Astrocyte (in vitro differentiated cells and primary cell): ENCODE data around the gene KRT28. TPM values are rescaled to one million over a fixed set of nuclear protein-coding genes. Genes with fewer than 3 reads are reported as not detected.

Experiments
- DNase-seq: peaks from one replicate; pipeline ENCODE4 v3.0.0-alpha.2; 2010; ENCODE audit warnings: low read depth
- FAIRE-seq: peaks from 2 replicates; lab custom pipeline; 2011; peaks lifted over from hg19 to GRCh38; lab: Jason Lieb, UNC
- H2AFZ ChIP-seq: 2 replicates; pipeline ENCODE4 v1.6.0; 2012; ENCODE audit warnings: low read depth, low read length, inconsistent platforms
- H3K27ac ChIP-seq: 2 replicates; pipeline ENCODE4 v1.5.1; 2011; ENCODE audit warnings: low read depth, low read length, inconsistent platforms
- H3K27me3 ChIP-seq: 2 replicates; pipeline ENCODE4 v1.6.0; 2011; ENCODE audit warnings: low read length, inconsistent platforms; ENCODE audit not compliant: insufficient read depth
- H3K36me3 ChIP-seq: 2 replicates; pipeline ENCODE4 v1.5.1; 2011; ENCODE audit warnings: low read length, inconsistent platforms; ENCODE audit not compliant: insufficient read depth
- H3K4me1 ChIP-seq: 2 replicates; pipeline ENCODE4 v1.5.1; 2011; ENCODE audit warnings: low read length, inconsistent platforms; ENCODE audit not compliant: insufficient read depth
- H3K4me2 ChIP-seq: 2 replicates; pipeline ENCODE4 v1.6.0; 2012; ENCODE audit warnings: low read length, inconsistent platforms
- H3K4me3 ChIP-seq: 2 replicates; pipeline ENCODE4 v1.5.1; 2011; ENCODE audit warnings: low read depth, mild to moderate bottlenecking, low read length, inconsistent platforms; ENCODE audit not compliant: insufficient read depth
- H3K79me2 ChIP-seq: 2 replicates; pipeline ENCODE4 v1.6.0; 2012; ENCODE audit warnings: mild to moderate bottlenecking, low read length, inconsistent platforms; ENCODE audit not compliant: insufficient read depth
- H3K9ac ChIP-seq: 2 replicates; pipeline ENCODE4 v1.6.0; 2012; ENCODE audit warnings: mild to moderate bottlenecking, low read length, inconsistent platforms
- H3K9me3 ChIP-seq: 2 replicates; pipeline ENCODE4 v1.5.1; 2012; ENCODE audit warnings: low read depth, mild to moderate bottlenecking, low read length, inconsistent platforms; ENCODE audit not compliant: insufficient read depth
- H4K20me1 ChIP-seq: 2 replicates; pipeline ENCODE4 v1.6.0; 2012; ENCODE audit warnings: low read length, inconsistent platforms; ENCODE audit not compliant: insufficient read depth
- H3K27ac Mint-ChIP-seq: one replicate; pipeline ENCODE4 v1.8.0; 2021; ENCODE audit warnings: mild to moderate bottlenecking, mixed read lengths; ENCODE audit not compliant: unreplicated experiment
- H3K27me3 Mint-ChIP-seq: one replicate; pipeline ENCODE4 v1.8.0; 2021; ENCODE audit warnings: low read depth, mixed read lengths; ENCODE audit not compliant: unreplicated experiment
- H3K36me3 Mint-ChIP-seq: one replicate; pipeline ENCODE4 v1.8.0; 2021; ENCODE audit warnings: low read depth, mixed read lengths; ENCODE audit not compliant: unreplicated experiment
- H3K4me1 Mint-ChIP-seq: one replicate; pipeline ENCODE4 v1.8.0; 2021; ENCODE audit warnings: low read depth, mixed read lengths; ENCODE audit not compliant: unreplicated experiment
- H3K4me3 Mint-ChIP-seq: one replicate; pipeline ENCODE4 v1.8.0; 2021; ENCODE audit warnings: mild to moderate bottlenecking, moderate library complexity, mixed read lengths; ENCODE audit not compliant: unreplicated experiment
- H3K9me3 Mint-ChIP-seq: one replicate; pipeline ENCODE4 v1.8.0; 2021; ENCODE audit warnings: mild to moderate bottlenecking, mixed read lengths; ENCODE audit not compliant: unreplicated experiment
- EZH2 ChIP-seq: IDR thresholded peaks from 2 replicates; pipeline ENCODE4 v1.6.1; 2012; ENCODE audit warnings: mild to moderate bottlenecking, low read length, inconsistent platforms; ENCODE audit not compliant: insufficient read depth
- total RNA-seq: library from RNA; stranded (reverse); gene quantifications from 2 replicates; pipeline ENCODE4 v1.2.1, GENCODE V29; 2021
- TF ChIP-seq, protein P1 (sequence below): IDR thresholded peaks from 2 replicates; pipeline ENCODE4 v1.5.1; 2011; ENCODE audit warnings: low read depth, mild to moderate bottlenecking, inconsistent platforms, low read length, moderate library complexity; ENCODE audit not compliant: insufficient read depth

The KRT28 gene
- total RNA-seq, 1 donor from 2014 or later = not detected

DNA sequence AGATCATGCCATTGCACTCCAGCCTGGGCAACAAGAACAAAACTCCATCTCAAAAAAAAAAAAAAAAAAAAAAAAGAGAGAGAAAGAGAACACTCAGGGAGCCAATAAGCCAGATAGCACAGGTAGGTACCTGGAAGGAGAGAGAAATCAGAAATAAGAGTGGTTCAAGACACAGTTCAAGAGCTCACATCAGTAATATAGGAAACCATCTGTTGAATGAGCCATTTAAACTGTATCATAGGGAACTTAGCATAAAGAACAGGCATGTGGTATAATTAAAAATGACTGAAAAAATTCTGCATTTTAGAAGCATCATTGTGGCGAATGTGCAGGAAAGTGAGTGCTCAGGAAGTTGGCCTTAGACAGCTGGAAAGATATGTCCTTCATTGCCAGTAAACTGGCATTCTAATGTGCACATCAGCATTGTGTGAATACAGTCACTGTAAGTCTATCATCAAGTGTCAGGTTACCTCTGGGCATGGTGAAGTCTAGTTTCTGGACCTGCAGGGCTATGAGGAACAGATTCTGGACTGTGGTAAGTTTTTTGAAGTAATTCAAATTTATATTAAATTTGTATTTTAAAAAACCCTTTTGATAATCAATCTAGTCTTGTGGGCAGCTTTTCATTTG lies 46.9 kb upstream of the KRT28 start:
- no peak overlapping the region for H3K4me3 Mint-ChIP-seq
- Histone ChIP-seq H3K4me3 (no peak overlapping the region), H3K27ac (no peak overlapping the region), H3K9ac (no peak overlapping the region), H3K4me1 (no peaks in the 10 kb centered on the region), H3K4me2 (no peak overlapping the region), H3K36me3 (no peaks in the 10 kb centered on the region), H3K79me2 (no peaks in the 10 kb centered on the region), H3K9me3 (no peaks in the 10 kb centered on the region), H4K20me1 (no peaks in the 10 kb centered on the region), H2AFZ (no peak overlapping the region), H3K27me3 (peaks cover 2% of the 10 kb centered on the region)
- no peaks in the 10 kb centered on the region for H3K36me3 Mint-ChIP-seq
- FAIRE-seq (no peak), DNase-seq (no peak)
- TF ChIP-seq, protein P1, sequence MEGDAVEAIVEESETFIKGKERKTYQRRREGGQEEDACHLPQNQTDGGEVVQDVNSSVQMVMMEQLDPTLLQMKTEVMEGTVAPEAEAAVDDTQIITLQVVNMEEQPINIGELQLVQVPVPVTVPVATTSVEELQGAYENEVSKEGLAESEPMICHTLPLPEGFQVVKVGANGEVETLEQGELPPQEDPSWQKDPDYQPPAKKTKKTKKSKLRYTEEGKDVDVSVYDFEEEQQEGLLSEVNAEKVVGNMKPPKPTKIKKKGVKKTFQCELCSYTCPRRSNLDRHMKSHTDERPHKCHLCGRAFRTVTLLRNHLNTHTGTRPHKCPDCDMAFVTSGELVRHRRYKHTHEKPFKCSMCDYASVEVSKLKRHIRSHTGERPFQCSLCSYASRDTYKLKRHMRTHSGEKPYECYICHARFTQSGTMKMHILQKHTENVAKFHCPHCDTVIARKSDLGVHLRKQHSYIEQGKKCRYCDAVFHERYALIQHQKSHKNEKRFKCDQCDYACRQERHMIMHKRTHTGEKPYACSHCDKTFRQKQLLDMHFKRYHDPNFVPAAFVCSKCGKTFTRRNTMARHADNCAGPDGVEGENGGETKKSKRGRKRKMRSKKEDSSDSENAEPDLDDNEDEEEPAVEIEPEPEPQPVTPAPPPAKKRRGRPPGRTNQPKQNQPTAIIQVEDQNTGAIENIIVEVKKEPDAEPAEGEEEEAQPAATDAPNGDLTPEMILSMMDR = no peak
- TF ChIP-seq EZH2 = no peak
- H3K4me1 Mint-ChIP-seq = no peaks in the 10 kb centered on the region
- H3K9me3 Mint-ChIP-seq = no peaks in the 10 kb centered on the region
- H3K27ac Mint-ChIP-seq = no peak overlapping the region
- H3K27me3 Mint-ChIP-seq = peaks cover 13% of the 10 kb centered on the region

DNA sequence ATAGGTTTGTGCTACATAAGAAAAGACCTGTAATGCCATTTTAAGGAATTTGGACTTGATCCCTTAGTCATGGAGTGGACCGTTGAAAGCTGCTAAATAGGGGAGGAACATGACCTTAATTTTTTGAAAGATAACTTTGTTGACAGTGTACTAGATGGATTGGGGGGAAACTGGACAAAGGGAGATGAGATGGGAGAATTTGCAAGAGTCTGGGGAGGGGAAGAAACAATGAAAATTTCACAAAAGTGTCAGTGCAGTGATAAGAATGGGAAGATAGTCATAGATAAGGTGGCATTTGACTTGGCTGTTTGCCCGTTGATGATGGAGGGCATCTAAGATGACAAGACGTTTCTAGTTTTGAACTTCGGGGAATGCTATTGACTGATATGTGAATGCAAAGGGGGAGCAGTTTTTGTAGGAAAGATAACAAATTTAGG lies 44.9 kb upstream of the KRT28 start:
- H3K9me3 ChIP-seq = no peaks in the 10 kb centered on the region
- peaks cover 13% of the 10 kb centered on the region for H3K27me3 Mint-ChIP-seq
- H3K36me3 Mint-ChIP-seq = no peaks in the 10 kb centered on the region
- FAIRE-seq (peak; percentile 32), DNase-seq (no peak)
- H3K36me3 ChIP-seq = no peaks in the 10 kb centered on the region
- no peak overlapping the region for H3K9ac ChIP-seq
- H2AFZ ChIP-seq = no peak overlapping the region
- no peaks in the 10 kb centered on the region for H3K4me1 ChIP-seq
- no peaks in the 10 kb centered on the region for H3K9me3 Mint-ChIP-seq
- no peaks in the 10 kb centered on the region for H3K79me2 ChIP-seq
- no peak overlapping the region for H3K27ac Mint-ChIP-seq
- H3K4me3 ChIP-seq = no peak overlapping the region
- H3K27ac ChIP-seq = no peak overlapping the region
- H3K4me1 Mint-ChIP-seq = no peaks in the 10 kb centered on the region
- H4K20me1 ChIP-seq = no peaks in the 10 kb centered on the region
- H3K4me3 Mint-ChIP-seq = no peak overlapping the region
- no peak overlapping the region for H3K4me2 ChIP-seq
- TF ChIP-seq, protein P1 = no peak
- no peak for TF ChIP-seq EZH2
- peaks cover 2% of the 10 kb centered on the region for H3K27me3 ChIP-seq

GRCh38 chr17:40843242-40843641 lies 43.5 kb upstream of the KRT28 start:
- Histone ChIP-seq H3K79me2 (no peaks in the 10 kb centered on the region), H3K27me3 (peaks cover 2% of the 10 kb centered on the region), H3K4me1 (no peaks in the 10 kb centered on the region), H3K9ac (no peak overlapping the region), H3K36me3 (no peaks in the 10 kb centered on the region), H3K9me3 (no peaks in the 10 kb centered on the region), H3K4me2 (no peak overlapping the region), H4K20me1 (no peaks in the 10 kb centered on the region), H3K27ac (no peak overlapping the region), H2AFZ (no peak overlapping the region), H3K4me3 (no peak overlapping the region)
- no peaks in the 10 kb centered on the region for H3K4me1 Mint-ChIP-seq
- no peak overlapping the region for H3K4me3 Mint-ChIP-seq
- no peaks in the 10 kb centered on the region for H3K9me3 Mint-ChIP-seq
- H3K27me3 Mint-ChIP-seq = peaks cover 13% of the 10 kb centered on the region
- no peak for FAIRE-seq
- DNase-seq = no peak
- TF ChIP-seq, protein P1 = no peak
- no peaks in the 10 kb centered on the region for H3K36me3 Mint-ChIP-seq
- H3K27ac Mint-ChIP-seq = no peak overlapping the region
